Breast epithelium (tissue), 4 donors: Measurements from ENCODE around the gene INSM1. TPM values are rescaled to one million over a fixed set of nuclear protein-coding genes. Genes with fewer than 3 reads are reported as not detected.
"Not testable (repeated sequence)": the region's sequence is repeated elsewhere in the genome, so short reads cannot be mapped to it uniquely, and the experiment has no call there.

Source experiments
- DNase-seq, 2 donors: peaks; one replicate each; pipeline ENCODE4 v3.0.0-alpha.2; 2019; ENCODE audit warnings: low spot score in 2 of 2
- H3K27ac ChIP-seq, 2 donors: fragments of 200-600 bp; sonication (generic) in 1 of 2; one replicate each; pipeline ENCODE4 v1.5.1; 2016 to 2019; ENCODE audit warnings: mild to moderate bottlenecking in 1 of 2
- H3K27me3 ChIP-seq, 2 donors: fragments of 200-600 bp; sonication (generic) in 1 of 2; one replicate each; pipeline versions ENCODE4 v1.5.1 to v1.6.0; 2017 to 2019; ENCODE audit warnings: control low read depth in 1 of 2, mild to moderate bottlenecking in 1 of 2
- H3K36me3 ChIP-seq: fragments of 200-600 bp; one replicate; pipeline ENCODE4 v1.5.1; 2019
- H3K4me1 ChIP-seq, 2 donors: fragments of 200-600 bp; sonication (generic); one replicate each; pipeline ENCODE4 v1.5.1; 2016 to 2019; ENCODE audit warnings: control low read depth in 1 of 2
- H3K4me3 ChIP-seq, 3 donors: fragments of 200-600 bp; sonication (generic); 1 replicate in 2 of 3; 2 replicates in 1 of 3; pipeline ENCODE4 v1.5.1; 2016 to 2019; ENCODE audit warnings: mild to moderate bottlenecking in 3 of 3, moderate library complexity in 2 of 3
- H3K9me3 ChIP-seq, 2 donors: fragments of 200-600 bp; sonication (generic) in 1 of 2; one replicate each; pipeline ENCODE4 v1.5.1; 2016 to 2019; ENCODE audit warnings: control low read depth in 1 of 2
- CTCF ChIP-seq, 3 donors: fragments of 450-650 bp; IDR thresholded peaks; one replicate each; pipeline ENCODE4 v1.5.1; 2016 to 2017; ENCODE audit warnings: antibody characterized with exemption in 3 of 3, mild to moderate bottlenecking in 3 of 3, moderate library complexity in 3 of 3
- POLR2A ChIP-seq: fragments of 450-650 bp; IDR thresholded peaks from one replicate; pipeline ENCODE4 v1.6.1; 2016; ENCODE audit warnings: antibody characterized with exemption, mild to moderate bottlenecking, moderate library complexity
- POLR2AphosphoS5 ChIP-seq, 3 donors: sonication (generic); formaldehyde crosslinking; IDR thresholded peaks; one replicate each; pipeline ENCODE4 v1.6.1; 2017; ENCODE audit warnings: antibody characterized with exemption in 3 of 3
- intact Hi-C: fragments of 100-400 bp; cut with DNase I; formaldehyde crosslinking; loops from one replicate; pipeline ENCODE4 v1.15.1; 2023; ENCODE audit warnings: low total_unique reads
- total RNA-seq, 3 donors: library from RNA; depleted of rRNA; stranded (reverse); fragments of >200 nt; gene quantifications; one replicate each; pipeline ENCODE4 v1.1.0, GENCODE V29; 2016

The INSM1 gene
- total RNA-seq, 3 donors from 2014 or later = 0.48 TPM; not detected in 2

GRCh38 chr20:20342066-20342465 lies 25.8 kb upstream of the INSM1 start:
- Histone ChIP-seq H3K36me3 (no peaks in the 10 kb centered on the region), H3K9me3 (no peaks in the 10 kb centered on the region), H3K27me3 (peaks cover 0 to 7% of the 10 kb centered on the region in 2 donors), H3K4me3 (no peak overlapping the region), H3K27ac (no peak overlapping the region), H3K4me1 (no peaks in the 10 kb centered on the region)
- intact Hi-C loops = no loop called here
- TF ChIP-seq POLR2AphosphoS5 (IDR thresholded peaks at IDR 0.05) = no peak
- no peak for TF ChIP-seq CTCF (IDR thresholded peaks at IDR 0.05)
- no peak for TF ChIP-seq POLR2A
- no peak for DNase-seq

- H3K36me3 ChIP-seq = no peaks in the 10 kb centered on the region
- intact Hi-C loops = no loop called here
- TF ChIP-seq POLR2A = no peak
- TF ChIP-seq CTCF (IDR thresholded peaks at IDR 0.05) = no peak
- no peak for TF ChIP-seq POLR2AphosphoS5 (IDR thresholded peaks at IDR 0.05)
- no peak overlapping the region for H3K27ac ChIP-seq
- peaks cover 4 to 15% of the 10 kb centered on the region in 2 donors for H3K9me3 ChIP-seq
- DNase-seq = no peak
- H3K4me1 ChIP-seq = no peaks in the 10 kb centered on the region
- peaks cover 0 to 7% of the 10 kb centered on the region in 2 donors for H3K27me3 ChIP-seq
- no peak overlapping the region for H3K4me3 ChIP-seq
Observed at GRCh38 chr20:20343932-20344331, 24.0 kb upstream of the INSM1 start.

GRCh38 chr20:20344476-20344875 lies 23.4 kb upstream of the INSM1 start:
- H3K9me3 ChIP-seq = peaks cover 4 to 19% of the 10 kb centered on the region in 2 donors
- peaks cover 0 to 7% of the 10 kb centered on the region in 2 donors for H3K27me3 ChIP-seq
- intact Hi-C loops = no loop called here
- H3K36me3 ChIP-seq = no peaks in the 10 kb centered on the region
- no peaks in the 10 kb centered on the region for H3K4me1 ChIP-seq
- TF ChIP-seq POLR2AphosphoS5 (IDR thresholded peaks at IDR 0.05) (no peak), CTCF (IDR thresholded peaks at IDR 0.05) (no peak), POLR2A (no peak)
- no peak overlapping the region for H3K4me3 ChIP-seq
- no peak for DNase-seq
- H3K27ac ChIP-seq = no peak overlapping the region

GRCh38 chr20:20353576-20353975 lies 14.3 kb upstream of the INSM1 start:
- Histone ChIP-seq H3K4me3 (no peak overlapping the region), H3K27ac (no peak overlapping the region), H3K4me1 (no peaks in the 10 kb centered on the region), H3K9me3 (peaks cover 0 to 15% of the 10 kb centered on the region in 2 donors), H3K27me3 (no peaks in the 10 kb centered on the region), H3K36me3 (no peaks in the 10 kb centered on the region)
- TF ChIP-seq CTCF (IDR thresholded peaks at IDR 0.05) (no peak), POLR2A (no peak), POLR2AphosphoS5 (IDR thresholded peaks at IDR 0.05) (no peak)
- intact Hi-C loops = no loop called here
- DNase-seq = no peak

GRCh38 chr20:20355503-20355902 lies 12.4 kb upstream of the INSM1 start:
- H3K27ac ChIP-seq, H3K36me3 ChIP-seq, H3K4me1 ChIP-seq, DNase-seq, H3K4me3 ChIP-seq, intact Hi-C loops, H3K27me3 ChIP-seq, H3K9me3 ChIP-seq: not testable (repeated sequence)

- Histone ChIP-seq H3K27ac (no peak overlapping the region), H3K4me3 (no peak overlapping the region), H3K27me3 (peaks cover 0 to 36% of the 10 kb centered on the region in 2 donors), H3K9me3 (no peaks in the 10 kb centered on the region), H3K4me1 (no peaks in the 10 kb centered on the region), H3K36me3 (no peaks in the 10 kb centered on the region)
- DNase-seq = no peak
- TF ChIP-seq POLR2AphosphoS5 (IDR thresholded peaks at IDR 0.05) (no peak), POLR2A (no peak)
- intact Hi-C loops = no loop called here
Observed at GRCh38 chr20:20358801-20359200, 9.1 kb upstream of the INSM1 start.
